ENCODE results near the gene STIMATE.

DNA sequence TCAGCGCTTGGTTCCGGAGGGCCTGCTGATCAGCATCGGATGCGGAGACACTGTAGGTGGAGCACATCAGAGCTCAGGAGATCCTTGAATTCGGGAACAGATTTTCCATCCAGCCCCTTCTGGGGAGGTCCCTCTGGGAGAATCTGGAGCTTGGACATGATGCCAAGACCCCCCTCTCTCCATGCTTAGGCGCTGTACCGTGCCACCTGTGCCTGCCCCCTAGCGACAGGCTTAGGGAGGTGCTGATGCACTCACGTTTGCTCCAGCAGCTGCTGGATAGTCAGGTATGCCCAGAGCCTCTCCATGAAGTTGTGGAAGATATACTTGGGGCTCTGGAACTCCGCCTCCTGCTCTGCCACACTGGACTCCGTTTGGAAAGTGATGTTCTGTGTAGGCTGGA lies 76.6 kb downstream of the STIMATE start:
- TF ChIP-seq, protein P1, sequence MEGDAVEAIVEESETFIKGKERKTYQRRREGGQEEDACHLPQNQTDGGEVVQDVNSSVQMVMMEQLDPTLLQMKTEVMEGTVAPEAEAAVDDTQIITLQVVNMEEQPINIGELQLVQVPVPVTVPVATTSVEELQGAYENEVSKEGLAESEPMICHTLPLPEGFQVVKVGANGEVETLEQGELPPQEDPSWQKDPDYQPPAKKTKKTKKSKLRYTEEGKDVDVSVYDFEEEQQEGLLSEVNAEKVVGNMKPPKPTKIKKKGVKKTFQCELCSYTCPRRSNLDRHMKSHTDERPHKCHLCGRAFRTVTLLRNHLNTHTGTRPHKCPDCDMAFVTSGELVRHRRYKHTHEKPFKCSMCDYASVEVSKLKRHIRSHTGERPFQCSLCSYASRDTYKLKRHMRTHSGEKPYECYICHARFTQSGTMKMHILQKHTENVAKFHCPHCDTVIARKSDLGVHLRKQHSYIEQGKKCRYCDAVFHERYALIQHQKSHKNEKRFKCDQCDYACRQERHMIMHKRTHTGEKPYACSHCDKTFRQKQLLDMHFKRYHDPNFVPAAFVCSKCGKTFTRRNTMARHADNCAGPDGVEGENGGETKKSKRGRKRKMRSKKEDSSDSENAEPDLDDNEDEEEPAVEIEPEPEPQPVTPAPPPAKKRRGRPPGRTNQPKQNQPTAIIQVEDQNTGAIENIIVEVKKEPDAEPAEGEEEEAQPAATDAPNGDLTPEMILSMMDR (IDR thresholded peaks at IDR 0.05; ENCODE audit: low read depth, low read length, missing input control), result peak; percentile 33
- TF ChIP-seq YY1 (IDR thresholded peaks at IDR 0.05), result no peak
- TF ChIP-seq TAF1 (conservative IDR thresholded peaks at IDR 0.05), result no peak
- TF ChIP-seq, protein P2, sequence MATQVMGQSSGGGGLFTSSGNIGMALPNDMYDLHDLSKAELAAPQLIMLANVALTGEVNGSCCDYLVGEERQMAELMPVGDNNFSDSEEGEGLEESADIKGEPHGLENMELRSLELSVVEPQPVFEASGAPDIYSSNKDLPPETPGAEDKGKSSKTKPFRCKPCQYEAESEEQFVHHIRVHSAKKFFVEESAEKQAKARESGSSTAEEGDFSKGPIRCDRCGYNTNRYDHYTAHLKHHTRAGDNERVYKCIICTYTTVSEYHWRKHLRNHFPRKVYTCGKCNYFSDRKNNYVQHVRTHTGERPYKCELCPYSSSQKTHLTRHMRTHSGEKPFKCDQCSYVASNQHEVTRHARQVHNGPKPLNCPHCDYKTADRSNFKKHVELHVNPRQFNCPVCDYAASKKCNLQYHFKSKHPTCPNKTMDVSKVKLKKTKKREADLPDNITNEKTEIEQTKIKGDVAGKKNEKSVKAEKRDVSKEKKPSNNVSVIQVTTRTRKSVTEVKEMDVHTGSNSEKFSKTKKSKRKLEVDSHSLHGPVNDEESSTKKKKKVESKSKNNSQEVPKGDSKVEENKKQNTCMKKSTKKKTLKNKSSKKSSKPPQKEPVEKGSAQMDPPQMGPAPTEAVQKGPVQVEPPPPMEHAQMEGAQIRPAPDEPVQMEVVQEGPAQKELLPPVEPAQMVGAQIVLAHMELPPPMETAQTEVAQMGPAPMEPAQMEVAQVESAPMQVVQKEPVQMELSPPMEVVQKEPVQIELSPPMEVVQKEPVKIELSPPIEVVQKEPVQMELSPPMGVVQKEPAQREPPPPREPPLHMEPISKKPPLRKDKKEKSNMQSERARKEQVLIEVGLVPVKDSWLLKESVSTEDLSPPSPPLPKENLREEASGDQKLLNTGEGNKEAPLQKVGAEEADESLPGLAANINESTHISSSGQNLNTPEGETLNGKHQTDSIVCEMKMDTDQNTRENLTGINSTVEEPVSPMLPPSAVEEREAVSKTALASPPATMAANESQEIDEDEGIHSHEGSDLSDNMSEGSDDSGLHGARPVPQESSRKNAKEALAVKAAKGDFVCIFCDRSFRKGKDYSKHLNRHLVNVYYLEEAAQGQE (IDR thresholded peaks at IDR 0.05), result no peak
- TF ChIP-seq SP1 (IDR thresholded peaks at IDR 0.05), result no peak
- peak in 1 of 2 donors; percentile 41 for TF ChIP-seq RAD21 (IDR thresholded peaks at IDR 0.05)
- TF ChIP-seq, protein P3, sequence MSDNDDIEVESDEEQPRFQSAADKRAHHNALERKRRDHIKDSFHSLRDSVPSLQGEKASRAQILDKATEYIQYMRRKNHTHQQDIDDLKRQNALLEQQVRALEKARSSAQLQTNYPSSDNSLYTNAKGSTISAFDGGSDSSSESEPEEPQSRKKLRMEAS (IDR thresholded peaks at IDR 0.05), result no peak
- no peak for TF ChIP-seq JUND (IDR thresholded peaks at IDR 0.05)
- no peak for TF ChIP-seq GABPA (IDR thresholded peaks at IDR 0.05 in 1 of 2, conservative IDR thresholded peaks at IDR 0.05 in 1 of 2)
